MCF 10A (cell line): Measurements from ENCODE around the gene CATSPER4. TPM values are rescaled to one million over a fixed set of nuclear protein-coding genes. Genes with fewer than 3 reads are reported as not detected.
A peak's percentile ranks its signal among the peaks of the same experiment; 100 is the strongest.

Experiments used
- BruUV-seq: library from RNA; stranded (reverse); fragments of 400-500 nt; replicated peaks from 2 replicates; lab custom pipeline; 2021; lab: Mats Ljungman, UMichigan
- CTCF ChIA-PET: fragments of 300-600 bp; sonication (Branson Sonifier 250); formaldehyde crosslinking; extraction: SDS; loops from one replicate; lab custom pipeline; 2021; ENCODE audit warnings: antibody characterized with exemption, inconsistent platforms; lab: Yijun Ruan, JAX
- POLR2A ChIA-PET: fragments of 300-600, 350-650 bp; sonication (Branson Sonifier 250); formaldehyde crosslinking; extraction: SDS; loops from one replicate; lab custom pipeline; 2020; ENCODE audit warnings: antibody characterized with exemption, inconsistent platforms; lab: Yijun Ruan, JAX
- DNase-seq: peaks from one replicate; pipeline ENCODE4 v3.0.0-alpha.2; 2018; ENCODE audit not compliant: unreplicated experiment
- H3K27ac Mint-ChIP-seq: one replicate; pipeline ENCODE4 v1.8.0; 2022; ENCODE audit warnings: mild to moderate bottlenecking, low read depth, mixed read lengths; ENCODE audit not compliant: unreplicated experiment
- H3K27me3 Mint-ChIP-seq: one replicate; pipeline ENCODE4 v1.8.0; 2022; ENCODE audit warnings: mixed read lengths; ENCODE audit not compliant: insufficient read depth, unreplicated experiment
- H3K36me3 Mint-ChIP-seq: one replicate; pipeline ENCODE4 v1.8.0; 2022; ENCODE audit warnings: mild to moderate bottlenecking, moderate library complexity, mixed read lengths; ENCODE audit not compliant: insufficient read depth, unreplicated experiment
- H3K4me1 Mint-ChIP-seq: one replicate; pipeline ENCODE4 v1.8.0; 2022; ENCODE audit warnings: mixed read lengths; ENCODE audit not compliant: insufficient read depth, unreplicated experiment
- H3K4me3 Mint-ChIP-seq: one replicate; pipeline ENCODE4 v1.8.0; 2022; ENCODE audit warnings: mild to moderate bottlenecking, moderate library complexity, mixed read lengths; ENCODE audit not compliant: unreplicated experiment
- H3K9me3 Mint-ChIP-seq: one replicate; pipeline ENCODE4 v1.8.0; 2022; ENCODE audit warnings: mixed read lengths; ENCODE audit not compliant: unreplicated experiment
- intact Hi-C: fragments of 100-400 bp; cut with micrococcal nuclease; formaldehyde crosslinking; loops from 2 replicates; pipeline ENCODE4 v1.14.1; 2022
- total RNA-seq: library from RNA; stranded (reverse); gene quantifications from 2 replicates; pipeline ENCODE4 v1.2.3, GENCODE V29; 2022
- TF ChIP-seq, protein P1 (sequence below): fragments of 200-600 bp; IDR thresholded peaks from one replicate; pipeline ENCODE4 v1.8.0; 2022; ENCODE audit warnings: antibody characterized with exemption, mild to moderate bottlenecking; ENCODE audit not compliant: unreplicated experiment

The CATSPER4 gene
- total RNA-seq, 1 experiment from 2014 or later: not detected

DNA sequence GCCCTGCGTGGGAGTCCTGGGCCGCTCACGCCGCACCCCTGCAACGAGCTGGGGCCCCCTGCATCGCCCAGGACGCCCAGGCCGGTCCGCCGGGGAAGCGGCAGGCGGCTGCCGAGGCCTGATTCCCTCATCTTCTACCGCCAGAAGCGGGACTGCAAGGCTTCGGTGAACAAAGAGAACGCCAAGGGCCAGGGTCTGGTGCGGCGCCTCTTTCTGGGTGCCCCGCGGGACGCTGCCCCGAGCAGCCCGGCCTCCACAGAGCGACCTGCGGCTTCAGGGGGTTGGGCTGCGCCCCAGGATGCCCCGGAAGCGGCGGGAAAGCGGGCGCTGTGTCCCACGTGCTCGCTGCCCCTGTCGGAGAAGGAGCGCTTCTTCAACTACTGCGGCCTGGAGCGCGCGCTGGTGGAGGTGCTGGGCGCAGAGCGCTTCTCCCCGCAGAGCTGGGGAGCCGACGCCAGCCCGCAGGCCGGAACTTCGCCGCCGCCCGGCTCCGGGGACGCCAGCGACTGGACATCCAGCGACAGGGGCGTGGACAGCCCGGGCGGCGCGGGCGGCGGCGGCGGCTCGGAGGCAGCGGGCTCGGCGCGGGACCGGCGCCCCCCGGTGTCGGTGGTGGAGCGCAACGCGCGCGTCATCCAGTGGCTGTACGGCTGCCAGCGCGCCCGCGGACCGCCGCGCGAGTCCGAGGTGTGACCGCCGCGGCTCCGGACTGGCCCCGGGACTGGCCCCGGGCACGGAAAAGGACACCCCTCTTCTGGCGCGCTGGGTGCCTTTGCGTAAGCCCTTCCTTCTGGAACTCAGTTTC lies 28.8 kb upstream of the CATSPER4 start:
- H3K27me3 Mint-ChIP-seq: no peaks in the 10 kb centered on the region
- TF ChIP-seq, protein P1, sequence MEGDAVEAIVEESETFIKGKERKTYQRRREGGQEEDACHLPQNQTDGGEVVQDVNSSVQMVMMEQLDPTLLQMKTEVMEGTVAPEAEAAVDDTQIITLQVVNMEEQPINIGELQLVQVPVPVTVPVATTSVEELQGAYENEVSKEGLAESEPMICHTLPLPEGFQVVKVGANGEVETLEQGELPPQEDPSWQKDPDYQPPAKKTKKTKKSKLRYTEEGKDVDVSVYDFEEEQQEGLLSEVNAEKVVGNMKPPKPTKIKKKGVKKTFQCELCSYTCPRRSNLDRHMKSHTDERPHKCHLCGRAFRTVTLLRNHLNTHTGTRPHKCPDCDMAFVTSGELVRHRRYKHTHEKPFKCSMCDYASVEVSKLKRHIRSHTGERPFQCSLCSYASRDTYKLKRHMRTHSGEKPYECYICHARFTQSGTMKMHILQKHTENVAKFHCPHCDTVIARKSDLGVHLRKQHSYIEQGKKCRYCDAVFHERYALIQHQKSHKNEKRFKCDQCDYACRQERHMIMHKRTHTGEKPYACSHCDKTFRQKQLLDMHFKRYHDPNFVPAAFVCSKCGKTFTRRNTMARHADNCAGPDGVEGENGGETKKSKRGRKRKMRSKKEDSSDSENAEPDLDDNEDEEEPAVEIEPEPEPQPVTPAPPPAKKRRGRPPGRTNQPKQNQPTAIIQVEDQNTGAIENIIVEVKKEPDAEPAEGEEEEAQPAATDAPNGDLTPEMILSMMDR: no peak
- H3K36me3 Mint-ChIP-seq: no peaks in the 10 kb centered on the region
- no TSS peak for BruUV-seq
- CTCF ChIA-PET: interaction anchor here (1.1 to 2.0 kb wide), 3 partner anchors 8 to 72 kb away, joined by 3 to 6 read pairs (median 4); partner anchors contain the start of genes CEP85 and ZNF593
- intact Hi-C loops: no loop called here
- DNase-seq: no peak
- H3K9me3 Mint-ChIP-seq: no peaks in the 10 kb centered on the region
- H3K4me1 Mint-ChIP-seq: no peaks in the 10 kb centered on the region
- H3K27ac Mint-ChIP-seq: no peak overlapping the region
- H3K4me3 Mint-ChIP-seq: peak overlapping the region; percentile 26
- POLR2A ChIA-PET: interaction anchor here (1.2 kb wide), 1 partner anchor 126 kb away, joined by 3 read pairs; no protein-coding TSS in a partner anchor

DNA sequence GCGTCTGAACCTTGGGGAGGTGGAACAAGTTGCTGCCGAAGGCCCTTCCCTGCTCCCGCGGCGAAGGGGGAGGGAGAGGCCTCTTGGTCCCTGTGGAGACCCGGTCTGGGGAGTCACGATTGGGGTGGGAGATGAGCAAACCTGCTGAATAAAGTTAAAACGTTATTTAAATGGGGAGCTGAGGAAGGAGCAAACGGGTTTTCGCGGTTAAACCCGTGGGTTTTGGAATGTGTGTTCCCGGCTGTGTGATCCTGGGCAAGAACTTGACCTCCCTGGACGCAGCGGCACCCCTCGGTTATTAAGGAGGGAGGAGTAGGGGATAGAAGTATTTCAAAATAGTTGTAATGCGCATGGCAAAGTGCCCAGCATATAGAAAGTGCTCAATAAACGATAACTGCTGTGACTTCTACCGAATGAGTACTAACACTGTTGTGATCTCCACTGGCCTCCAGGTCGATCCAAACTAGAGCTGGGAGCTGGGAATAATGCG lies 28.1 kb upstream of the CATSPER4 start:
- no TSS peak for BruUV-seq
- no peak for DNase-seq
- no peaks in the 10 kb centered on the region for H3K4me1 Mint-ChIP-seq
- H3K9me3 Mint-ChIP-seq: no peaks in the 10 kb centered on the region
- CTCF ChIA-PET: interaction anchor here (0.6 to 2.0 kb wide), 7 partner anchors 7 to 317 kb away, joined by 3 to 6 read pairs (median 4); partner anchors contain the start of genes CEP85 and ZNF593
- POLR2A ChIA-PET: interaction anchor here (1.2 kb wide), 1 partner anchor 126 kb away, joined by 3 read pairs; no protein-coding TSS in a partner anchor
- TF ChIP-seq, protein P1: no peak
- H3K27ac Mint-ChIP-seq: no peak overlapping the region
- no peaks in the 10 kb centered on the region for H3K36me3 Mint-ChIP-seq
- H3K27me3 Mint-ChIP-seq: no peaks in the 10 kb centered on the region
- H3K4me3 Mint-ChIP-seq: peak overlapping the region; percentile 26
- intact Hi-C loops: no loop called here

DNA sequence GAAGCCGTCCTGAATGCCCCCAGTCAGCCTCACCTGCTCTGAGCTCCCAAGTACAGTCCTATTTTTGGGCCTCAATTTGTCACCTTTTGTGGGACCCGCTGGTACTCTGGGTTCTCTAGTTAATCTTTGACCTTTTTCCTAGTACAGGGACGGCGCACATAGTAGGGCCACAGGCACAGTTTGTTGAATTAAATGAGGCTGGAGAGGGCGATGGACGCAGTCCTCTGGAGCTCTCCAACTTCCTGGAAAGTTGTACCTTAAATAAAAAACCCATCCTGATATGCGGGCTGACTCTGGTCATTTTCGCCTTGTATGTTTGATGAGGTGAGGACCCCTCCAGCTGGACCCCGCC lies 26.7 kb upstream of the CATSPER4 start:
- TF ChIP-seq, protein P1: no peak
- ChIA-PET POLR2A (interaction anchor here (1.0 to 1.1 kb wide), 2 partner anchors 55 to 123 kb away, joined by 3 read pairs; no protein-coding TSS in a partner anchor), CTCF (interaction anchor here (0.6 to 2.0 kb wide), 10 partner anchors 11 to 272 kb away, joined by 3 to 7 read pairs (median 4); partner anchors contain the start of gene CEP85)
- no peak for DNase-seq
- intact Hi-C loops: loop anchor here (1.0 to 2.0 kb wide), 2 partner anchors 58 to 127 kb away; no protein-coding TSS in a partner anchor
- no peaks in the 10 kb centered on the region for H3K36me3 Mint-ChIP-seq
- no peak overlapping the region for H3K27ac Mint-ChIP-seq
- no peaks in the 10 kb centered on the region for H3K27me3 Mint-ChIP-seq
- BruUV-seq: no TSS peak
- no peaks in the 10 kb centered on the region for H3K9me3 Mint-ChIP-seq
- H3K4me1 Mint-ChIP-seq: no peaks in the 10 kb centered on the region
- peak overlapping the region; percentile 64 for H3K4me3 Mint-ChIP-seq
